ENCODE measurements around the gene FUT8.
"Not testable (repeated sequence)": the region's sequence is repeated elsewhere in the genome, so short reads cannot be mapped to it uniquely, and the experiment has no call there.

FUT8 gene

GRCh38 chr14:65628664-65629063 is 216.1 kb downstream of the FUT8 start:
- no peak for DNase-seq (ENCODE audit: low spot score)
- ChIA-PET POLR2A (ENCODE audit: low non-redundant PET) (no interaction called here), CTCF (no interaction called here)
- no peak overlapping the region for H3K27ac ChIP-seq
- TF ChIP-seq CTCF (conservative IDR thresholded peaks at IDR 0.05; ENCODE audit: low read depth): no peak

- ChIA-PET POLR2A (ENCODE audit: low non-redundant PET) (no interaction called here), CTCF (interaction anchor here (0.7 kb wide), 1 partner anchor 31 kb away, joined by 3 read pairs; no protein-coding TSS in a partner anchor)
- TF ChIP-seq CTCF (conservative IDR thresholded peaks at IDR 0.05; ENCODE audit: low read depth): no peak
- no peak overlapping the region for H3K27ac ChIP-seq
- no peak for DNase-seq (ENCODE audit: low spot score)
These were observed 218.5 kb downstream of the FUT8 start for GRCh38 chr14:65631040-65631439.

GRCh38 chr14:65632487-65632886 is 220.0 kb downstream of the FUT8 start:
- no peak for TF ChIP-seq CTCF (conservative IDR thresholded peaks at IDR 0.05; ENCODE audit: low read depth)
- CTCF ChIA-PET: no interaction called here
- POLR2A ChIA-PET (ENCODE audit: low non-redundant PET): no interaction called here
- H3K27ac ChIP-seq: no peak overlapping the region
- no peak for DNase-seq (ENCODE audit: low spot score)

- H3K27ac ChIP-seq; DNase-seq (ENCODE audit: low spot score); CTCF ChIA-PET; POLR2A ChIA-PET (ENCODE audit: low non-redundant PET): not testable (repeated sequence)
These were observed 221.1 kb downstream of the FUT8 start for GRCh38 chr14:65633666-65634065.

GRCh38 chr14:65637780-65638179 is 225.2 kb downstream of the FUT8 start:
- POLR2A ChIA-PET (ENCODE audit: low non-redundant PET): no interaction called here
- peak; percentile 64 for DNase-seq (ENCODE audit: low spot score)
- no peak overlapping the region for H3K27ac ChIP-seq
- CTCF ChIA-PET: interaction anchor here (0.7 to 1.2 kb wide), 2 partner anchors 11 to 50 kb away, joined by 4 read pairs; no protein-coding TSS in a partner anchor
- no peak for TF ChIP-seq CTCF (conservative IDR thresholded peaks at IDR 0.05; ENCODE audit: low read depth)

- no peak overlapping the region for H3K27ac ChIP-seq
- no peak for DNase-seq (ENCODE audit: low spot score)
- ChIA-PET CTCF (interaction anchor here (0.7 to 1.1 kb wide), 3 partner anchors 20 to 475 kb away, joined by 3 to 4 read pairs (median 3); no protein-coding TSS in a partner anchor), POLR2A (ENCODE audit: low non-redundant PET) (no interaction called here)
- TF ChIP-seq CTCF (conservative IDR thresholded peaks at IDR 0.05; ENCODE audit: low read depth): no peak
These were observed 226.7 kb downstream of the FUT8 start for GRCh38 chr14:65639216-65639615.

GRCh38 chr14:65650826-65651225 is 238.3 kb downstream of the FUT8 start:
- ChIA-PET POLR2A (ENCODE audit: low non-redundant PET) (no interaction called here), CTCF (no interaction called here)
- no peak overlapping the region for H3K27ac ChIP-seq
- DNase-seq (ENCODE audit: low spot score): no peak
- no peak for TF ChIP-seq CTCF (conservative IDR thresholded peaks at IDR 0.05; ENCODE audit: low read depth)

Data from RWPE1 (cell line).